ENCODE results near the gene TRIM2.

The TRIM2 gene

DNA sequence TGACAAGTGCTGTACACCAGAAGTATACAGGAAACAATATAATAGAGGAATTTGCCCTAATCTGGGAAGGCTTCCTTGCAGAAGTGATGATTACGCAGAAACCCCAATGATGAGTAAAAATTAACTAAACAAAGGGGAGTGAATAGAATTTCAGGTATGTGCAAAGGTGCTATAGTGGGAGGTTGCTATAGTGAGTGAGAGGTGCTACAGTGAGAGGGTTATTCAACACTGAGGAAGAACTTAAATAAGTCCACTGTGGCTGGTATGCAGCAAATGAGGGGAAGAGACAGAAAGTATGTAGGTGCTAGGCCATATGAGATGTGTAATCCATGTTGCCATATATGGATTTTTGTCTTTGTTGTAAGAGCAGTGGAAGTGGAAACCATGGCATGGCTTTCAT lies 69.5 kb downstream of the TRIM2 start:
- TF ChIP-seq POLR2AphosphoS5 (IDR thresholded peaks at IDR 0.05; ENCODE audit: low read depth, low read length), result no peak
- TF ChIP-seq SIN3A (IDR thresholded peaks at IDR 0.05; ENCODE audit: borderline replicate concordance, insufficient read depth, low read length), result no peak
- no peak for TF ChIP-seq REST (IDR thresholded peaks at IDR 0.05; ENCODE audit: insufficient read depth in 1 of 2, low read depth in 2 of 2, low read length in 2 of 2)
- no peak for TF ChIP-seq TAF1 (IDR thresholded peaks at IDR 0.05; ENCODE audit: borderline replicate concordance, insufficient read depth, low read length)
- no peak for TF ChIP-seq FOXP2 (optimal IDR thresholded peaks at IDR 0.05; ENCODE audit: borderline replicate concordance, extremely low read depth, extremely low read length, insufficient read depth)

DNA sequence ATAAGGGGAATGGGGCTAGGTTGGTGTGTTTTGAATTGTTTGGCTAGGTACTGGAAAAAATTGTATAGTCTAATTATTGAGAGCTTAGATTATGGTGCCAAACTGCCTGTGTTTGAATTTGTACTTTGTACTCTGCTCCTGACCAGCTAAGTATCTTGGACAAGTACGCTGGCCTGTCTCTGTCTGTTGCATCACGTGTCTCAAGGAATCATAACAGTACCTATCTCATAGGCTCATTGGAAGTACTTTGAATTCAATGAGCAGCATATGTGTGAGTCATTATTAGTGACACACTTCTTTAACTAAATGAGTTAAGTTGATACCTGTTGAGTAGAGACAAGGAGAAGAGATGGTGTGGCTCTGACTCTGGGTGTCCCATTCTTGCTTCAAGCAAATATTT lies 70.7 kb downstream of the TRIM2 start:
- no peak for TF ChIP-seq POLR2AphosphoS5 (IDR thresholded peaks at IDR 0.05; ENCODE audit: low read depth, low read length)
- no peak for TF ChIP-seq FOXP2 (optimal IDR thresholded peaks at IDR 0.05; ENCODE audit: borderline replicate concordance, extremely low read depth, extremely low read length, insufficient read depth)
- no peak for TF ChIP-seq REST (IDR thresholded peaks at IDR 0.05; ENCODE audit: insufficient read depth in 1 of 2, low read depth in 2 of 2, low read length in 2 of 2)
- TF ChIP-seq SIN3A (IDR thresholded peaks at IDR 0.05; ENCODE audit: borderline replicate concordance, insufficient read depth, low read length), result no peak
- TF ChIP-seq TAF1 (IDR thresholded peaks at IDR 0.05; ENCODE audit: borderline replicate concordance, insufficient read depth, low read length), result no peak

DNA sequence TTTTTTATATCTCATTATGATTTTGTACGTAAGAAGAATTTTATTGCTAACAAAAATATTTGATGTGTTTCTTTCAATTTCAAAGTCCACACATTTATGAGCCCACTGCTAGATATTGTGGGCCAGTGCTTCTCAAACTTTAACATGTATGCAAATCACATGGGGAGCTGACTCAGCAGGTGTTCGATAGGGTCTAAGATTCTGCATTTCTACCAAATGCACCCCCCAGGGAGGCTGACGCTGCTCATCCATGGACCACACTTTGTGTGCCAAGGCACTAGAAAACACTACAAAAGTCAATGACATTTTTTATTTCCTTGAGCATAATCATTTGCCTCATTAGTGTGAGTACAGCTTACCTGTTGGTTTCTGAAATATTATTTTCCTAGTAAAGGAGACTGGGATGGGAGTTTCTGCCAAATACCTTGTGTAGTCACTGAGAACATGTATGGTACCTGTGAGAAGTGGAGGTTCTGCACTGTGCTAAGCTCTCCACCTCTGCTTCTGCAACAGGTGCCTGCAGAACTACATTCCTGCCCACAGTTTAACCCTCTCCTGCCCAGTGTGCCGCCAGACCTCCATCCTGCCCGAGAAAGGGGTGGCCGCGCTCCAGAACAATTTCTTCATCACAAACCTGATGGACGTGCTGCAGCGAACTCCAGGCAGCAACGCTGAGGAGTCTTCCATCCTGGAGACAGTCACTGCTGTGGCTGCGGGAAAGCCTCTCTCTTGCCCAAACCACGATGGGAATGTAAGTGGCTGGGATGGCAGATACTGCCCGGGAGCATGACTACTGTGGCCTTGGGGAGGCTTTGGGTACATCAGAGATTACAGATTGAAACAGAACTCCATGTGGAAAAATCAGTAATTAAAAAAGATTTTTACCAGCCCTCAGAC lies 71.4 kb downstream of the TRIM2 start:
- TF ChIP-seq TAF1 (IDR thresholded peaks at IDR 0.05; ENCODE audit: borderline replicate concordance, insufficient read depth, low read length) (no peak), SIN3A (IDR thresholded peaks at IDR 0.05; ENCODE audit: borderline replicate concordance, insufficient read depth, low read length) (no peak), FOXP2 (optimal IDR thresholded peaks at IDR 0.05; ENCODE audit: borderline replicate concordance, extremely low read depth, extremely low read length, insufficient read depth) (no peak), POLR2AphosphoS5 (IDR thresholded peaks at IDR 0.05; ENCODE audit: low read depth, low read length) (no peak), REST (IDR thresholded peaks at IDR 0.05; ENCODE audit: insufficient read depth in 1 of 2, low read depth in 2 of 2, low read length in 2 of 2) (no peak)

DNA sequence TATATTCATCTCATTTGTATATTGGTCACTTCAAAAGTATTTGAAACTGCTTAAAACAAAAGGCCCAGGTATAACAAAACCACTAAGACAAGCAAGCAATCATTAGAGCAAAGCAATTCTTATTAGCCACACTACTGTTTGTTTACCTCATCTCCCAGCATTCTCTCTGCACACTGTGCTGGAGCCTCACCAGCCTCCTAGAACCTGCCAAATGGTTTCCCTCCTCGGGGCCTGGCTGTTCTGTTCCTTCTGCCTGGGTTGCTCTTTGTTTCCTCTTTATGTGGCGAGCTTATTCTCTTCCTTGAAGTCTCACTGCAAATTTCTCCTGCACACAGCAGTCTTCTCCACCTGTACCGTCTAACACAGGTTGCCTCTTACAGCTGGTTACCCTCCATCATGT lies 72.7 kb downstream of the TRIM2 start:
- TF ChIP-seq FOXP2 (optimal IDR thresholded peaks at IDR 0.05; ENCODE audit: borderline replicate concordance, extremely low read depth, extremely low read length, insufficient read depth) (no peak), POLR2AphosphoS5 (IDR thresholded peaks at IDR 0.05; ENCODE audit: low read depth, low read length) (no peak), SIN3A (IDR thresholded peaks at IDR 0.05; ENCODE audit: borderline replicate concordance, insufficient read depth, low read length) (no peak), REST (IDR thresholded peaks at IDR 0.05; ENCODE audit: insufficient read depth in 1 of 2, low read depth in 2 of 2, low read length in 2 of 2) (no peak), TAF1 (IDR thresholded peaks at IDR 0.05; ENCODE audit: borderline replicate concordance, insufficient read depth, low read length) (no peak)
